Measurements from ENCODE around the gene ADCY4.

ADCY4 gene

GRCh38 chr14:24324024-24324423, 10.8 kb downstream of the ADCY4 start:
- TF ChIP-seq CTCF (IDR thresholded peaks at IDR 0.05; ENCODE audit: low read depth, low read length), result no peak
- no peak for TF ChIP-seq POLR2A (IDR thresholded peaks at IDR 0.05; ENCODE audit: extremely low read depth, insufficient read length)
- no peak for TF ChIP-seq MYC (IDR thresholded peaks at IDR 0.05; ENCODE audit: low read depth, low read length)
- TF ChIP-seq MAX (IDR thresholded peaks at IDR 0.05; ENCODE audit: low read depth, low read length), result no peak
- no peak for DNase-seq (ENCODE audit: low read depth)
- no peak overlapping the region for H3K4me3 ChIP-seq (ENCODE audit: low read depth, low read length)

GRCh38 chr14:24323341-24323740, 11.5 kb downstream of the ADCY4 start:
- no peak for TF ChIP-seq MYC (IDR thresholded peaks at IDR 0.05; ENCODE audit: low read depth, low read length)
- no peak for DNase-seq (ENCODE audit: low read depth)
- no peak overlapping the region for H3K4me3 ChIP-seq (ENCODE audit: low read depth, low read length)

GRCh38 chr14:24322672-24323071, 12.2 kb downstream of the ADCY4 start:
- H3K4me3 ChIP-seq (ENCODE audit: low read depth, low read length), result no peak overlapping the region
- no peak for TF ChIP-seq MYC (IDR thresholded peaks at IDR 0.05; ENCODE audit: low read depth, low read length)
- no peak for TF ChIP-seq POLR2A (IDR thresholded peaks at IDR 0.05; ENCODE audit: extremely low read depth, insufficient read length)
- no peak for TF ChIP-seq MAX (IDR thresholded peaks at IDR 0.05; ENCODE audit: low read depth, low read length)
- no peak for TF ChIP-seq CTCF (IDR thresholded peaks at IDR 0.05; ENCODE audit: low read depth, low read length)
- no peak for DNase-seq (ENCODE audit: low read depth)

- H3K4me3 ChIP-seq (ENCODE audit: low read depth, low read length), result no peak overlapping the region
- no peak for DNase-seq (ENCODE audit: low read depth)
These were observed 13.5 kb downstream of the ADCY4 start for GRCh38 chr14:24321212-24321975.

GRCh38 chr14:24317141-24317928, 17.5 kb downstream of the ADCY4 start:
- no peak for TF ChIP-seq MYC (IDR thresholded peaks at IDR 0.05; ENCODE audit: low read depth, low read length)
- TF ChIP-seq POLR2A (IDR thresholded peaks at IDR 0.05; ENCODE audit: extremely low read depth, insufficient read length), result no peak
- TF ChIP-seq CTCF (IDR thresholded peaks at IDR 0.05; ENCODE audit: low read depth, low read length), result no peak
- TF ChIP-seq MAX (IDR thresholded peaks at IDR 0.05; ENCODE audit: low read depth, low read length), result no peak
- no peak for DNase-seq (ENCODE audit: low read depth)

More at GRCh38 chr14:24321212-24321975, 13.5 kb downstream of the ADCY4 start:
- TF ChIP-seq POLR2A (IDR thresholded peaks at IDR 0.05; ENCODE audit: extremely low read depth, insufficient read length), result no peak
- TF ChIP-seq MYC (IDR thresholded peaks at IDR 0.05; ENCODE audit: low read depth, low read length), result no peak
- TF ChIP-seq CTCF (IDR thresholded peaks at IDR 0.05; ENCODE audit: low read depth, low read length), result no peak
- no peak for TF ChIP-seq MAX (IDR thresholded peaks at IDR 0.05; ENCODE audit: low read depth, low read length)

GRCh38 chr14:24316597-24316950, 18.3 kb downstream of the ADCY4 start:
- no peak for DNase-seq (ENCODE audit: low read depth)
- H3K4me3 ChIP-seq (ENCODE audit: low read depth, low read length), result no peak overlapping the region
- TF ChIP-seq CTCF (IDR thresholded peaks at IDR 0.05; ENCODE audit: low read depth, low read length) (no peak), MYC (IDR thresholded peaks at IDR 0.05; ENCODE audit: low read depth, low read length) (no peak), MAX (IDR thresholded peaks at IDR 0.05; ENCODE audit: low read depth, low read length) (no peak), POLR2A (IDR thresholded peaks at IDR 0.05; ENCODE audit: extremely low read depth, insufficient read length) (no peak)

More at GRCh38 chr14:24317141-24317928, 17.5 kb downstream of the ADCY4 start:
- H3K4me3 ChIP-seq (ENCODE audit: low read depth, low read length), result no peak overlapping the region
